Anterior cingulate cortex (tissue), 58 donors: ENCODE results near the gene PRDM16.

Experiments used
- DNase-seq, 58 donors: peaks; one replicate each; lab custom pipeline; 2025; lab: John Stamatoyannopoulos, UW

PRDM16 gene

GRCh38 chr1:3066250-3066711 lies 2.7 kb upstream of the PRDM16 start:
- peak in 2 of 58 donors; percentile 33 for DNase-seq

DNA sequence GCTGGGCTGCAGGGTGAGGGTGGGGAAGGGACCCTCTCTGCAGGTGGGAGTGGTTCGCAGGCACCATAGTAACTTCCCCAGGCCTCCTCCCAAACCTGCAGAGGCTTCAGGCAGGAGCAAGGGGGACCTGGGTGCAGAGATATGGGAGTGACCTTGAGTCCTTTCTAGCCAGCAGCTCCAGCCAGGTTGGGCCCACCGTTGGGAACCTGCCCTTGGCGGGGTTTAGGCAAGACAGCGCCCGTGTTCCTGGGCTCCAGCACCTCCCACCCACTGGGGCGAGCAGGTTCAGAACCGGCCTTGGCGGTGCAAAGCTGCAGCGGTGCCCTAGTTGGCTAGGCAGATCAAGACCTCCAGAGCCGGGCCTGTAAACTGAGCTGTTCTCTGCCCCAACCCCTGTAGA lies 2.2 kb upstream of the PRDM16 start:
- DNase-seq = no peak

- DNase-seq = no peak
Measured at GRCh38 chr1:3067301-3067670, 1.7 kb upstream of the PRDM16 start.

- DNase-seq = no peak
Measured at GRCh38 chr1:3067671-3068563, 1.1 kb upstream of the PRDM16 start.

GRCh38 chr1:3069491-3070308 lies 697 bp downstream of the PRDM16 start:
- DNase-seq = peak in 12 of 58 donors; percentile 19 to 50 (median 38)

DNA sequence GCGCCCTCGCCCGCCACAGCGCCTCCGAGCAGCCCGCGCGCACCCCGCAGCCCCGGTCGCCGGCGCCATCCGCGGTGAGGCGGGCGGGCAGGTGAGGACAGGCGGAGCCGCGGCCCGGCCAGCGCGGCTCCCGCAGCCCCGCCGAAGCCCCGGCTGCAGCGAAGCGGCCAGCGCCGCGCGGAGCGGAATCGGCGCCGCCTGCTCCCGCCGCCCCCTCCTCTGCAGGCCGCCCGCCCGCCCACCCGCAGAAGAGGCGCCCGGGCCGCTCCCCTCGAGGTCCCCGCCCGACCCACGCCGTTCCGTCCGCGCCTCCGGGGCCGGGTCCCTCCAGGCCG lies 1.3 kb downstream of the PRDM16 start:
- no peak for DNase-seq

DNA sequence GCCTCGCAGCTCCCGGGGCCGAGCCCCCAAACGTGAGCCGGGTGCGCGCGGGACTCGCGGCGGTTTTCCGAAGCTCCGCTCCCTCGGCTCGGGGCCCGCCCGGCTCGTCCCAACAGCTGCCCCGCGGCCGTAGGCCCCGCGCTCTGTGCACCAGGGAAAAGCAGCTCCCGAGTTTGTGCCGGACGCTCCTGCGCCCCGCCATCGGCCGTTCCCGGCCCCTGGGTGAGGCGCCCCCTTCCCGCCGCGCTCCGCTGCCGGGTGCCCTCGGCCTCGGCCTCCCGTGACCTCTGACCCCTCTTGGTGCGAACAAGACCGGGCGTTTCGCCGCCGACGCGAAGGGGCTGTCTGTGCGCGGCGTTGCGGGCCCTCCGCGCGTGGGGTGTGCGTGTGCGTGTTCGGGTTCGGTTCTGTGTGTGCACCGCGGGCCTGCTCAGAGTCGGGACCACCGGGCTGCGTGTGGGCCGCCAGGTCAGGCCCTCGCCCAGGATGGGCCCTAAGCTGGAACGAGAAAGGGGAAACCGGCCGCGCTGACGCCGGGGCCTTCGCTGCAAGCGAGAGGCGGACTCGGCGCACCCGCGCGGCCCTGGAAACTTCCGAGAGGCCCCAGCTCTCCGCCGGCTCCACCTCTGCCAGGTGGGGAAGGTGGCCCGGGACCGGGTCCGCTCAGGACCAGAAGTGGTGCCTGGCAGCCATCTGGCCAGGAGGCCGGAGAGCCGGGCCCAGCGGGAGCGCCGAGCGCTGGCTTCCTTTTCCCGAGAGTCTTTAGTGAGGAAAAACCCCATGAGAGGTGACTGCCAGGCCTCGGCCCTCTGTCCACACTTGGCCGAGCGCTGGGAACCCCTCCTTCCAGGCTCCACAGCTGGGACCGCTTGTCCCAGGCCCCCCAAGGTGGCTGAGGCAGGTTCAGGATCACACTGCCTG lies 1.9 kb downstream of the PRDM16 start:
- peak in 1 of 58 donors; percentile 24 for DNase-seq

- DNase-seq = no peak
Measured at GRCh38 chr1:3071565-3072390, 2.8 kb downstream of the PRDM16 start.

DNA sequence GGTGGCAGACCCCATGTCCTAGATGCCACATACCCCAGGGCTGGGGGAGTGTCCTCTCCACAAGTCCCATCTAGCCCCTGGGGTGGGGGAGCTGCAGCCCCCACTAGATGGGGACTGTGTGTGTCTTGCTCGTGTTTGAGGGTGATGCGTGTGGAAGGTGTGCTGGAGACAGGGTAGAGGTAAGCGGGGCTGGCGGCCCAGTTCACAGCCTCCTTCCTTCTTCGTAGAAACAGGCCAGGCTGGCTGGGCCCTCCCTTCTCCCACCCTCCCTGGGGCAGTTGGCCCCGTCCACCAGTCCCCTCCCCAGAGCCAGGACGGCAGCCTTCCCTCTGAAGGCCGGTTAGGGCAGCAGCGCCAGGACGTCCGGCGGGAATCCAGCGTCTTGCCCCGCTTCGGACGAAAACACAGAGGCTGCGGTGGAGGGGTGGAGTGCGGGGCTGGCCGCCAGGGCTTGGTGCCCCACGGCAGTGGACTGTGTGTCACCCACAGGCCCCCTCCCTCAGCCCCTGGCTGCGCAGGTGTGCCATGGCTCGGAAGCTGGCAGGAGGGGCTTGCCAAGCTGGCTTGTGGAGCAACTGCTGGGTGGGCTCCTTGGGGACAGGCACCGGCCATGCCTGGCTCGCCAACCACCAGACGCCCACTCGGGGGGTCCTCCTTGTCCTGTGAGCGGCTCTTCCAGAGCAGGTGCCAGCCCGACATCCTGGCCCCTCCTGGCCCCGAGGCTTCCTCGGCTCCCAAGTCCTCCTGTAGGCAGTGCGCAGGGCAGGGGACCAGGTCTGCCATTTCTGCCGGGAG lies 3.6 kb downstream of the PRDM16 start:
- DNase-seq = peak in 21 of 58 donors; percentile 15 to 70 (median 36)

GRCh38 chr1:3073186-3073488 lies 4.1 kb downstream of the PRDM16 start:
- DNase-seq = no peak

DNA sequence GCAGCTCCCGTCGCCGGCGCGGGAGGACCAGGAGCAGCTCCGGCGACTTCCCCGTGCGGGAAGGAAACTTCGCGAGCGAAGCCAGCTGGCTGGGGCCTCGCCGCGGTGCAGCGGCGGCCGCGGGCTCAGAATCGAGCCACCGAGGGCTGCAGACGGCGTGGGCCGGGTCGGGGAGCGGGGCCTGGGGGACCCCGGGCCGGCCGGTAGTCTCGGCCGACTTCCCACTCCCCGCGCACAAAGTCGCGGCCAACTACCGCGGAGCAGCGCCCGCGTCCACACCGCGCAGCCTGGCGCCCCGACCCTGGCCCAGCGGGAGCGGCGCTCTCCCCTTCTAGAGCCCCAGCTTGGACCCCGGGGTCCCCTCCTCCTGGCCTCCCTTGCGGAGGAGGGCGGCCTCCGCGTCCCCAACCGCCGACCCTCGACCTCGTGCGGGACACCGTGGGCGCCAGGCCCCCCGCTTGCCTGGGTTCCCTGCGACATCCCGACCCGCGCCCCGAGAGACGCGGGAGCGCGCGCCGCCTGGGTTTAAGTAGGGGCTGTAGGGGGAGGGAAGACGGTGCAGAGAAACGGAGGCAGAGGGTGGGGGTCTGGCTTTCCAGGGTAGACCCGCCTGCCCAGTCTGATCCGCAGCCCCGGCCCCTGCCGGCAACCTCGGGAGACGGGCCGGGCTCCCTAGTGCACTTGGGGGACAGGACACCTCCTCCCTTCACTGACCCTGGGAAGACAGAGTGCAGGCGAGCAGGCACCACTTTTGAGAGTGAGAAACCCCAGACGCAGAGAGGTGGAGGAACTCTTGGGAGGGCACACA lies 4.7 kb downstream of the PRDM16 start:
- DNase-seq = no peak

- DNase-seq = no peak
Measured at GRCh38 chr1:3074297-3074741, 5.3 kb downstream of the PRDM16 start.

- DNase-seq = no peak
Measured at GRCh38 chr1:3074800-3075199, 5.8 kb downstream of the PRDM16 start.

DNA sequence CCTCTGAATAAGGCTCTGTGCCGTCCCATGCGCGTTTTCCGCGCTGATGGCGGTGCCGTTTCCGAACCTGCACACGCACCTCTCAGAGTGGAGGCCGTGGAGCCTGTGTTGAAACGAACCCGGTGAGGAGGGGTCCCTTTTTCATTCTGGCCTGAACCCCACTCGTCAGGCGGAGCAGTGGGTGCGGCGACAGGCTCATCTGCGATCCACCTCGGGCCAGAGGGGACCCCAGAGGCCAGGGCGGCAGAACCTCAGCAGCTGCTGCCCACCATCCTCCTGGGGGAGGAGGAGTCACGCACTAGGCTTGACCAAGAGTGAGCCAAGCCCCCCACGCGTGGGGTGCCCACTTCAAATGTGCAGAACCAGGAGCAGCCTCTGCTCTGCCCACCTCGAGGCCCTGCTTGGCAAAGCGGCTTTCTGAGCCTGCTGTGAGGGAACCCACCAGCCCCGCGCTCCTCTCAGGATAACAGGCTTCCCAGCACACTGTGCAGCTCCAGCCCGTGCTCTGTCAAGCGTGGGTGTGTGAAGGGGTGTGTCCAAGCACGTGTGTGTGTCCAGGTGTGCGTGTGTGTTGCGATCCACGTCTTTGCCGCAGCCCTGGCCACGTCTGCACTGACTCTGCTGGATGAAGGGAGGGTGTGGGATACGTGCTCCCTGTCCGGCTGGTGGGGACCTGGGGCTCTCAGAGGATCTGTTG lies 6.8 kb downstream of the PRDM16 start:
- DNase-seq = no peak

- no peak for DNase-seq
Measured at GRCh38 chr1:3076363-3076740, 7.3 kb downstream of the PRDM16 start.

DNA sequence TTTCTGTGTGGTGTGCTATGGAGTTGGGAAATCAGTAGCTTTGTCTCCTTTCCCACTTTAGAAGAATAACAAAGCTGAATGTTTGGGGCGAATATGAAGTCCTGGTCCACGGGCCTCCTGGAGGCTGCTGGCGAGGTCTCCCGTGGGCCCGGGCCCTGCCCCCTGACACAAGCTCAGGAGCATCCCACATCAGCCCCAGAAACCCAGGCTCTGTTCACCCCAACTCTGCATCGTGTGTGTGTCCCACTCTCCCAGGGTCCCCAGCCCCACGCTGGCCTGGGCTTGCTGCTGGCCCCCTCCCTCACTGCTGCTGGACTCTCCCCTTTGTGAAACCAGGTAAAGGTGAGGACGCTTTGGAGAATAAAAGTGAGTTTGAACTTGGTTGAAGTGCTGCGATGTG lies 8.1 kb downstream of the PRDM16 start:
- no peak for DNase-seq

GRCh38 chr1:3077561-3077960 lies 8.6 kb downstream of the PRDM16 start:
- no peak for DNase-seq
